Liver (tissue), 9 donors: Measurements from ENCODE around the gene PCNX2. TPM values are rescaled to one million over a fixed set of nuclear protein-coding genes. Genes with fewer than 3 reads are reported as not detected.

Source experiments
- DNase-seq: peaks from one replicate; pipeline ENCODE4 v3.0.0-alpha.2; 2017; ENCODE audit warnings: low spot score
- H3K27ac ChIP-seq, 2 donors: one replicate each; pipeline ENCODE4 v1.7.0; 2013; ENCODE audit warnings: inconsistent platforms in 2 of 2, low read length in 2 of 2, control low read depth in 1 of 2, low read depth in 1 of 2, mild to moderate bottlenecking in 1 of 2
- H3K27me3 ChIP-seq, 4 donors: one replicate each; pipeline versions ENCODE4 v1.6.1 to v1.7.0; 2013; ENCODE audit warnings: low read length in 3 of 4, inconsistent platforms in 1 of 4, mild to moderate bottlenecking in 1 of 4, moderate library complexity in 1 of 4; ENCODE audit not compliant: control insufficient read depth in 4 of 4, insufficient read depth in 4 of 4
- H3K36me3 ChIP-seq, 4 donors: one replicate each; pipeline versions ENCODE4 v1.6.1 to v1.7.0; 2013; ENCODE audit warnings: low read length in 3 of 4, mild to moderate bottlenecking in 3 of 4, low read depth in 1 of 4, moderate library complexity in 1 of 4; ENCODE audit not compliant: control insufficient read depth in 4 of 4, insufficient read depth in 3 of 4
- H3K4me1 ChIP-seq, 4 donors: one replicate each; pipeline versions ENCODE4 v1.6.1 to v1.7.0; 2013; ENCODE audit warnings: low read length in 3 of 4, mild to moderate bottlenecking in 3 of 4, moderate library complexity in 1 of 4; ENCODE audit not compliant: control insufficient read depth in 4 of 4, insufficient read depth in 4 of 4
- H3K4me3 ChIP-seq, 3 donors: one replicate each; pipeline versions ENCODE4 v1.6.1 to v1.7.0; 2013; ENCODE audit warnings: low read length in 3 of 3, control low read depth in 1 of 3, low read depth in 1 of 3, mild to moderate bottlenecking in 1 of 3
- H3K9ac ChIP-seq, 2 donors: one replicate each; pipeline ENCODE4 v1.7.0; 2013; ENCODE audit warnings: low read length in 2 of 2, mild to moderate bottlenecking in 2 of 2, moderate library complexity in 2 of 2, control low read depth in 1 of 2, low read depth in 1 of 2
- H3K9me3 ChIP-seq, 4 donors: one replicate each; pipeline versions ENCODE4 v1.6.1 to v1.7.0; 2013; ENCODE audit warnings: low read length in 3 of 4; ENCODE audit not compliant: control insufficient read depth in 4 of 4
- ATF3 ChIP-seq: IDR thresholded peaks from 2 replicates; pipeline ENCODE4 v1.6.1; 2016; ENCODE audit warnings: antibody characterized with exemption
- CTCF ChIP-seq: fragments of 150-350 bp; IDR thresholded peaks from 2 replicates; pipeline ENCODE4 v1.5.1; 2017; ENCODE audit warnings: improper control_type of control experiment, low read depth, low read length; ENCODE audit not compliant: missing input control
- EGR1 ChIP-seq, 2 donors: IDR thresholded peaks; 2 replicates each; pipeline ENCODE4 v1.6.1; 2016 to 2018; ENCODE audit warnings: antibody characterized with exemption in 2 of 2, low read depth in 2 of 2
- FOXA1 ChIP-seq: IDR thresholded peaks from 2 replicates; pipeline ENCODE4 v1.6.1; 2016; ENCODE audit warnings: antibody characterized with exemption
- FOXA2 ChIP-seq: IDR thresholded peaks from 2 replicates; pipeline ENCODE4 v1.6.1; 2016; ENCODE audit warnings: antibody characterized with exemption
- GABPA ChIP-seq, 2 donors: IDR thresholded peaks in 1 of 2; conservative IDR thresholded peaks in 1 of 2; 2 replicates each; pipeline ENCODE4 v1.6.1; 2016; ENCODE audit warnings: antibody characterized with exemption in 2 of 2, mild to moderate bottlenecking in 1 of 2, moderate library complexity in 1 of 2
- HNF4A ChIP-seq, 2 donors: conservative IDR thresholded peaks; 2 replicates each; pipeline ENCODE4 v1.6.1; 2016; ENCODE audit warnings: antibody characterized with exemption in 2 of 2, mild to moderate bottlenecking in 2 of 2
- HNF4G ChIP-seq: IDR thresholded peaks from 2 replicates; pipeline ENCODE4 v1.6.1; 2016; ENCODE audit warnings: antibody characterized with exemption
- JUND ChIP-seq, 2 donors: IDR thresholded peaks; 2 replicates each; pipeline ENCODE4 v1.6.1; 2016; ENCODE audit warnings: antibody characterized with exemption in 2 of 2
- MAX ChIP-seq: IDR thresholded peaks from 2 replicates; pipeline ENCODE4 v1.6.1; 2016; ENCODE audit warnings: antibody characterized with exemption
- NR2F2 ChIP-seq: IDR thresholded peaks from 2 replicates; pipeline ENCODE4 v1.6.1; 2016; ENCODE audit warnings: antibody characterized with exemption
- RAD21 ChIP-seq, 2 donors: IDR thresholded peaks; 2 replicates each; pipeline ENCODE4 v1.6.1; 2016; ENCODE audit warnings: antibody characterized with exemption in 2 of 2, mild to moderate bottlenecking in 2 of 2
- RXRA ChIP-seq, 2 donors: IDR thresholded peaks; 2 replicates each; pipeline ENCODE4 v1.6.1; 2017 to 2018; ENCODE audit warnings: antibody characterized with exemption in 2 of 2, mild to moderate bottlenecking in 1 of 2
- SP1 ChIP-seq: IDR thresholded peaks from 2 replicates; pipeline ENCODE4 v1.6.1; 2018; ENCODE audit warnings: antibody characterized with exemption, mild to moderate bottlenecking
- YY1 ChIP-seq: IDR thresholded peaks from 2 replicates; pipeline ENCODE4 v1.6.1; 2016; ENCODE audit warnings: antibody characterized with exemption, mild to moderate bottlenecking
- ZBTB33 ChIP-seq: IDR thresholded peaks from 2 replicates; pipeline ENCODE4 v1.6.1; 2016; ENCODE audit warnings: antibody characterized with exemption
- WGBS: extraction: QIAGEN DNeasy Blood & Tissue Kit; methylation state at CpG from one replicate; pipeline ENCODE4 v1.1.7; 2013; 5-methylcytosine and 5-hydroxymethylcytosine counted together
- polyA plus RNA-seq, 2 donors: library from polyadenylated mRNA; stranded (reverse) in 1 of 2; unstranded in 1 of 2; fragments of 200-250 nt in 1 of 2; fragments of >200 nt in 1 of 2; fragmentation: Nextera tagmentation in 1 of 2; extraction: Ambion mirVana in 1 of 2; gene quantifications; one replicate each; pipeline versions ENCODE4 v1.2.1 to v1.2.3, GENCODE V29; 2013 to 2015
- total RNA-seq, 2 donors: library from RNA; depleted of rRNA; stranded (reverse); fragments of >200 nt; gene quantifications; one replicate each; pipeline ENCODE4 v1.2.3, GENCODE V29; 2014
- TF ChIP-seq, protein P1 (sequence below): IDR thresholded peaks from 2 replicates; pipeline ENCODE4 v1.6.1; 2016; ENCODE audit warnings: antibody characterized with exemption, mild to moderate bottlenecking
- donor health status: healthy.
- donor health status: healthy.
- donor health status: healthy.
- donor health status: healthy.
- donor health status: healthy.

Gene PCNX2
- total and polyA plus RNA-seq, 4 donors, result 0.20 to 3.1 (median 0.92) TPM

GRCh38 chr1:232992227-232992626 is 303.3 kb downstream of the PCNX2 start:
- DNase-seq, result no peak
- Histone ChIP-seq H3K36me3 (no peaks in the 10 kb centered on the region), H3K9ac (no peak overlapping the region), H3K27me3 (no peaks in the 10 kb centered on the region), H3K9me3 (peaks cover 0 to 3% (median under 1%) of the 10 kb centered on the region in 4 donors), H3K4me1 (no peaks in the 10 kb centered on the region), H3K4me3 (no peak overlapping the region), H3K27ac (no peak overlapping the region)
- no peak for TF ChIP-seq FOXA2
- no peak for TF ChIP-seq MAX
- TF ChIP-seq RAD21 (IDR thresholded peaks at IDR 0.05), result no peak
- no peak for TF ChIP-seq HNF4A (conservative IDR thresholded peaks at IDR 0.05)
- TF ChIP-seq JUND (IDR thresholded peaks at IDR 0.05), result no peak
- TF ChIP-seq ATF3, result no peak
- no peak for TF ChIP-seq HNF4G
- TF ChIP-seq YY1, result no peak
- TF ChIP-seq SP1, result no peak
- TF ChIP-seq NR2F2, result no peak
- no peak for TF ChIP-seq GABPA (IDR thresholded peaks at IDR 0.05 in 1 of 2, conservative IDR thresholded peaks at IDR 0.05 in 1 of 2)
- no peak for TF ChIP-seq RXRA (IDR thresholded peaks at IDR 0.05)
- TF ChIP-seq EGR1 (IDR thresholded peaks at IDR 0.05; ENCODE audit: low read depth in 2 of 2), result no peak
- TF ChIP-seq ZBTB33, result no peak
- TF ChIP-seq, protein P1, sequence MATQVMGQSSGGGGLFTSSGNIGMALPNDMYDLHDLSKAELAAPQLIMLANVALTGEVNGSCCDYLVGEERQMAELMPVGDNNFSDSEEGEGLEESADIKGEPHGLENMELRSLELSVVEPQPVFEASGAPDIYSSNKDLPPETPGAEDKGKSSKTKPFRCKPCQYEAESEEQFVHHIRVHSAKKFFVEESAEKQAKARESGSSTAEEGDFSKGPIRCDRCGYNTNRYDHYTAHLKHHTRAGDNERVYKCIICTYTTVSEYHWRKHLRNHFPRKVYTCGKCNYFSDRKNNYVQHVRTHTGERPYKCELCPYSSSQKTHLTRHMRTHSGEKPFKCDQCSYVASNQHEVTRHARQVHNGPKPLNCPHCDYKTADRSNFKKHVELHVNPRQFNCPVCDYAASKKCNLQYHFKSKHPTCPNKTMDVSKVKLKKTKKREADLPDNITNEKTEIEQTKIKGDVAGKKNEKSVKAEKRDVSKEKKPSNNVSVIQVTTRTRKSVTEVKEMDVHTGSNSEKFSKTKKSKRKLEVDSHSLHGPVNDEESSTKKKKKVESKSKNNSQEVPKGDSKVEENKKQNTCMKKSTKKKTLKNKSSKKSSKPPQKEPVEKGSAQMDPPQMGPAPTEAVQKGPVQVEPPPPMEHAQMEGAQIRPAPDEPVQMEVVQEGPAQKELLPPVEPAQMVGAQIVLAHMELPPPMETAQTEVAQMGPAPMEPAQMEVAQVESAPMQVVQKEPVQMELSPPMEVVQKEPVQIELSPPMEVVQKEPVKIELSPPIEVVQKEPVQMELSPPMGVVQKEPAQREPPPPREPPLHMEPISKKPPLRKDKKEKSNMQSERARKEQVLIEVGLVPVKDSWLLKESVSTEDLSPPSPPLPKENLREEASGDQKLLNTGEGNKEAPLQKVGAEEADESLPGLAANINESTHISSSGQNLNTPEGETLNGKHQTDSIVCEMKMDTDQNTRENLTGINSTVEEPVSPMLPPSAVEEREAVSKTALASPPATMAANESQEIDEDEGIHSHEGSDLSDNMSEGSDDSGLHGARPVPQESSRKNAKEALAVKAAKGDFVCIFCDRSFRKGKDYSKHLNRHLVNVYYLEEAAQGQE, result no peak
- TF ChIP-seq FOXA1, result no peak
- TF ChIP-seq CTCF, result no peak
- 85% methylated on average over 3 of the region's 3 CpGs for WGBS

DNA sequence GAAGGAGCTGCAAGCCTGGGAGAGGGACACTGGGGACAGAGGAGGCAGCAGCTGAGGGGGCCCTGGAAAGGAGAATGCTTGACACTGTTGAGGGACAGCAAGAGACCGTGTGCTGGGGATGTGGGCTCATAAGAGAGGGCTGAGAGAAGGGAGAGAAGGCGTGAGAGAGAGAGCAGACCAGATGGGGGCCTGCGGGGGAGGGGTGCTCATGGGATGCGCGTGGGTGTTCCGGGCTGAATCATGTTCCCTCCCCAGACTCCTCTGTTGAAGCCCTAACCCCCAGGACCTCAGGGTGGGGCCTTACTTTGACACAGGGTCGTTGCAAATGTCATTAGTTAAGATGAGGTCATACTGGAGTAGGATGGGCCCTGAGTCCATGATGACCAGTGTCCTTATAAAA is 304.3 kb downstream of the PCNX2 start:
- no peaks in the 10 kb centered on the region for H3K36me3 ChIP-seq

More for the DNA sequence above, 304.3 kb downstream of the PCNX2 start:
- Histone ChIP-seq H3K9ac (no peak overlapping the region), H3K9me3 (peaks cover 0 to 3% (median under 1%) of the 10 kb centered on the region in 4 donors), H3K4me3 (no peak overlapping the region), H3K27ac (no peak overlapping the region), H3K27me3 (peaks cover 0 to 2% (median 0%) of the 10 kb centered on the region in 4 donors), H3K4me1 (no peaks in the 10 kb centered on the region)
- 84% methylated on average over 7 of the region's 7 CpGs for WGBS
- no peak for TF ChIP-seq HNF4G
- TF ChIP-seq FOXA1, result no peak
- TF ChIP-seq JUND (IDR thresholded peaks at IDR 0.05), result no peak
- TF ChIP-seq GABPA (IDR thresholded peaks at IDR 0.05 in 1 of 2, conservative IDR thresholded peaks at IDR 0.05 in 1 of 2), result no peak
- no peak for TF ChIP-seq RAD21 (IDR thresholded peaks at IDR 0.05)
- no peak for TF ChIP-seq SP1
- TF ChIP-seq CTCF, result no peak
- TF ChIP-seq, protein P1, result no peak
- no peak for TF ChIP-seq HNF4A (conservative IDR thresholded peaks at IDR 0.05)
- TF ChIP-seq NR2F2, result no peak
- no peak for DNase-seq
